GM12878 (cell line): ENCODE measurements around the gene DOCK2. TPM values are rescaled to one million over a fixed set of nuclear protein-coding genes. Genes with fewer than 3 reads are reported as not detected.

Experiments used
- BCLAF1 ChIP-seq: fragments of 450-650 bp; IDR thresholded peaks from 2 replicates; pipeline ENCODE4 v1.6.1; 2017; ENCODE audit warnings: antibody characterized with exemption, mild to moderate bottlenecking, moderate library complexity
- CREM ChIP-seq: IDR thresholded peaks from 2 replicates; pipeline ENCODE4 v1.6.1; 2014; ENCODE audit warnings: antibody characterized with exemption, low read depth
- ETV6 ChIP-seq, 2 experiments: fragments of 450-650 bp in 1 of 2; IDR thresholded peaks in 1 of 2; conservative IDR thresholded peaks in 1 of 2; 2 replicates each; pipeline ENCODE4 v1.6.1; 2014; ENCODE audit warnings: antibody characterized with exemption in 1 of 2, borderline replicate concordance in 1 of 2, low read depth in 1 of 2, mild to moderate bottlenecking in 1 of 2, moderate library complexity in 1 of 2
- GATAD2B ChIP-seq: fragments of 450-650 bp; conservative IDR thresholded peaks from 2 replicates; pipeline ENCODE4 v1.6.1; 2017; ENCODE audit warnings: low read depth, mild to moderate bottlenecking, moderate library complexity
- HCFC1 ChIP-seq: fragments of 150-350 bp; IDR thresholded peaks from 2 replicates; pipeline ENCODE4 v1.6.1; 2014; ENCODE audit warnings: low read length
- MXI1 ChIP-seq: fragments of 150-350 bp; IDR thresholded peaks from 2 replicates; pipeline ENCODE4 v1.6.1; 2011; ENCODE audit warnings: low read depth, mild to moderate bottlenecking, inconsistent platforms, low read length, improper control_type of control experiment
- NFIC ChIP-seq: IDR thresholded peaks from 2 replicates; pipeline ENCODE4 v1.6.1; 2012; ENCODE audit warnings: low read depth, mild to moderate bottlenecking, inconsistent platforms, low read length, moderate library complexity
- PML ChIP-seq: IDR thresholded peaks from 2 replicates; pipeline ENCODE4 v1.6.1; 2012; ENCODE audit warnings: low read length, inconsistent platforms
- SIX5 ChIP-seq: IDR thresholded peaks from 2 replicates; pipeline ENCODE4 v1.6.1; 2011; ENCODE audit warnings: mild to moderate bottlenecking, low read depth, low read length, moderate library complexity; ENCODE audit not compliant: severe bottlenecking
- SUZ12 ChIP-seq: fragments of 200-600 bp; sonication (generic); IDR thresholded peaks from one replicate; pipeline ENCODE4 v1.6.1; 2018; ENCODE audit warnings: antibody characterized with exemption, mild to moderate bottlenecking; ENCODE audit not compliant: unreplicated experiment
- TARDBP ChIP-seq: IDR thresholded peaks from 2 replicates; pipeline ENCODE4 v1.6.1; 2016; ENCODE audit warnings: borderline replicate concordance
- ZBTB40 ChIP-seq: fragments of 450-650 bp; IDR thresholded peaks from 2 replicates; pipeline ENCODE4 v1.6.1; 2016; ENCODE audit warnings: mild to moderate bottlenecking, moderate library complexity, borderline replicate concordance
- ZNF207 ChIP-seq: fragments of 450-650 bp; IDR thresholded peaks from 2 replicates; pipeline ENCODE4 v1.6.1; 2014; ENCODE audit warnings: antibody characterized with exemption, mild to moderate bottlenecking, borderline replicate concordance
- polyA plus RNA-seq, 11 experiments: library from polyadenylated mRNA; depleted of rRNA in 4 of 11; unstranded in 6 of 11; stranded (reverse) in 5 of 11; fragments of >200 nt; fragmentation: Nextera tagmentation in 4 of 11; fragmentation: Illumina TruSeq in 1 of 11; extraction: Ambion mirVana in 4 of 11; extraction: Trizol in 1 of 11; gene quantifications; 1 replicate in 1 of 11; 2 replicates in 10 of 11; pipeline versions ENCODE4 v1.2.1 to v1.2.3, GENCODE V29; 2011 to 2016; ENCODE audit warnings: inconsistent platforms in 2 of 11, missing spikeins in 2 of 11, low read depth in 1 of 11
- total RNA-seq, 4 experiments: library from RNA; depleted of rRNA in 3 of 4; stranded (reverse); fragments of >200 nt in 3 of 4; fragmentation: Illumina TruSeq in 1 of 4; extraction: Trizol in 1 of 4; gene quantifications; 2 replicates each; pipeline versions ENCODE4 v1.2.1 to v1.2.3, GENCODE V29; 2013 to 2021
- TF ChIP-seq, protein P1 (sequence below): fragments of 450-650 bp; formaldehyde crosslinking; IDR thresholded peaks from 2 replicates; pipeline ENCODE4 v1.4.0; 2020; ENCODE audit warnings: mild to moderate bottlenecking, moderate library complexity
- TF ChIP-seq, protein P2 (sequence below): fragments of 450-650 bp; IDR thresholded peaks from 2 replicates; pipeline ENCODE4 v1.6.1; 2017; ENCODE audit warnings: mild to moderate bottlenecking

Gene DOCK2
- total and polyA plus RNA-seq, 10 of the 15 experiments (the other 5 are each of a cell fraction or from before 2014, with no cell fraction given), result 34.2 to 192 (median 118) TPM

- TF ChIP-seq, protein P1, sequence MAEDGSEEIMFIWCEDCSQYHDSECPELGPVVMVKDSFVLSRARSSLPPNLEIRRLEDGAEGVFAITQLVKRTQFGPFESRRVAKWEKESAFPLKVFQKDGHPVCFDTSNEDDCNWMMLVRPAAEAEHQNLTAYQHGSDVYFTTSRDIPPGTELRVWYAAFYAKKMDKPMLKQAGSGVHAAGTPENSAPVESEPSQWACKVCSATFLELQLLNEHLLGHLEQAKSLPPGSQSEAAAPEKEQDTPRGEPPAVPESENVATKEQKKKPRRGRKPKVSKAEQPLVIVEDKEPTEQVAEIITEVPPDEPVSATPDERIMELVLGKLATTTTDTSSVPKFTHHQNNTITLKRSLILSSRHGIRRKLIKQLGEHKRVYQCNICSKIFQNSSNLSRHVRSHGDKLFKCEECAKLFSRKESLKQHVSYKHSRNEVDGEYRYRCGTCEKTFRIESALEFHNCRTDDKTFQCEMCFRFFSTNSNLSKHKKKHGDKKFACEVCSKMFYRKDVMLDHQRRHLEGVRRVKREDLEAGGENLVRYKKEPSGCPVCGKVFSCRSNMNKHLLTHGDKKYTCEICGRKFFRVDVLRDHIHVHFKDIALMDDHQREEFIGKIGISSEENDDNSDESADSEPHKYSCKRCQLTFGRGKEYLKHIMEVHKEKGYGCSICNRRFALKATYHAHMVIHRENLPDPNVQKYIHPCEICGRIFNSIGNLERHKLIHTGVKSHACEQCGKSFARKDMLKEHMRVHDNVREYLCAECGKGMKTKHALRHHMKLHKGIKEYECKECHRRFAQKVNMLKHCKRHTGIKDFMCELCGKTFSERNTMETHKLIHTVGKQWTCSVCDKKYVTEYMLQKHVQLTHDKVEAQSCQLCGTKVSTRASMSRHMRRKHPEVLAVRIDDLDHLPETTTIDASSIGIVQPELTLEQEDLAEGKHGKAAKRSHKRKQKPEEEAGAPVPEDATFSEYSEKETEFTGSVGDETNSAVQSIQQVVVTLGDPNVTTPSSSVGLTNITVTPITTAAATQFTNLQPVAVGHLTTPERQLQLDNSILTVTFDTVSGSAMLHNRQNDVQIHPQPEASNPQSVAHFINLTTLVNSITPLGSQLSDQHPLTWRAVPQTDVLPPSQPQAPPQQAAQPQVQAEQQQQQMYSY (CRISPR knock-in tag), result no peak
- TF ChIP-seq ZNF207 (no peak), MXI1 (no peak), NFIC (no peak), ETV6 (conservative IDR thresholded peaks at IDR 0.05 in 1 of 2, IDR thresholded peaks at IDR 0.05 in 1 of 2; ENCODE audit: borderline replicate concordance in 1 of 2, low read depth in 1 of 2) (peak in 1 of 2 experiments; percentile 68; a peak in 2 of 4 replicates), TARDBP (no peak), PML (no peak), SUZ12 (no peak), BCLAF1 (no peak), ZBTB40 (no peak), HCFC1 (no peak), CREM (peak; percentile 40; the same call in 1 of the 2 replicates), GATAD2B (no peak), SIX5 (no peak)
- TF ChIP-seq, protein P2, sequence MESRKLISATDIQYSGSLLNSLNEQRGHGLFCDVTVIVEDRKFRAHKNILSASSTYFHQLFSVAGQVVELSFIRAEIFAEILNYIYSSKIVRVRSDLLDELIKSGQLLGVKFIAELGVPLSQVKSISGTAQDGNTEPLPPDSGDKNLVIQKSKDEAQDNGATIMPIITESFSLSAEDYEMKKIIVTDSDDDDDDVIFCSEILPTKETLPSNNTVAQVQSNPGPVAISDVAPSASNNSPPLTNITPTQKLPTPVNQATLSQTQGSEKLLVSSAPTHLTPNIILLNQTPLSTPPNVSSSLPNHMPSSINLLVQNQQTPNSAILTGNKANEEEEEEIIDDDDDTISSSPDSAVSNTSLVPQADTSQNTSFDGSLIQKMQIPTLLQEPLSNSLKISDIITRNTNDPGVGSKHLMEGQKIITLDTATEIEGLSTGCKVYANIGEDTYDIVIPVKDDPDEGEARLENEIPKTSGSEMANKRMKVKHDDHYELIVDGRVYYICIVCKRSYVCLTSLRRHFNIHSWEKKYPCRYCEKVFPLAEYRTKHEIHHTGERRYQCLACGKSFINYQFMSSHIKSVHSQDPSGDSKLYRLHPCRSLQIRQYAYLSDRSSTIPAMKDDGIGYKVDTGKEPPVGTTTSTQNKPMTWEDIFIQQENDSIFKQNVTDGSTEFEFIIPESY, result no peak
These were observed 10.5 kb downstream of the DOCK2 start (continued) for GRCh38 chr5:169647566-169647965.
